ENCODE measurements around the gene LARGE1.

Gene LARGE1

GRCh38 chr22:33920197-33920540 is at the start of gene LARGE1:
Gene LARGE1, minus strand, starts transcription at chr22:33920476.
- in situ Hi-C loops (cut with MboI; ENCODE audit: low sequenced_read_pairs), result no loop called here

- in situ Hi-C loops (cut with MboI; ENCODE audit: low sequenced_read_pairs), result no loop called here
Observed at GRCh38 chr22:33969045-33969444, 48.8 kb upstream of the LARGE1 start.

- in situ Hi-C loops (cut with MboI; ENCODE audit: low sequenced_read_pairs), result no loop called here
Observed at GRCh38 chr22:33964121-33964520, 43.8 kb upstream of the LARGE1 start.

- in situ Hi-C loops (cut with MboI; ENCODE audit: low sequenced_read_pairs), result no loop called here
Observed at GRCh38 chr22:33962409-33962808, 42.1 kb upstream of the LARGE1 start.

GRCh38 chr22:33958741-33959140 is 38.5 kb upstream of the LARGE1 start:
- in situ Hi-C loops (cut with MboI; ENCODE audit: low sequenced_read_pairs), result no loop called here

- in situ Hi-C loops (cut with MboI; ENCODE audit: low sequenced_read_pairs), result no loop called here
Observed at GRCh38 chr22:33957086-33957485, 36.8 kb upstream of the LARGE1 start.

GRCh38 chr22:33952776-33953175 is 32.5 kb upstream of the LARGE1 start:
- in situ Hi-C loops (cut with MboI; ENCODE audit: low sequenced_read_pairs), result no loop called here

- in situ Hi-C loops (cut with MboI; ENCODE audit: low sequenced_read_pairs), result no loop called here
Observed at GRCh38 chr22:33940741-33941140, 20.5 kb upstream of the LARGE1 start.

DNA sequence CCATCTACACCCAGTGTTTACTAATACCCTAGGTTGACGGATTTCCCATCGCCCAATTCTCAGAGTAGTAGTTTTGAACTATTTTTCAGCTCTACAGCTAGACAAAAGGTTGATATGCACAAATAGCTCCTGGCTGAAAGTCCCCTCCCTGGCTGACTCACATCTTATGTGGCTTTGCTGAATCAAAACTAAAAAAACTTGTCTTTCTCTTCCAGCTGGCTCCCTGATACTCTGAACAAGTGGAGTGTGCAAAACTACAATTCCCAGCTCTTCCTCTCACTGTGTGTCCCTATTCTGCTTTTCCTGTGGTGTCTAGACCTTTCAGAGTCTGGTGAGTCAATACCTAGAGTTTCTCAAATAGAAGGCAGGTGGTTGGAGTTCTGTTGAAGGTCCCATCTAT is 12.7 kb upstream of the LARGE1 start:
- in situ Hi-C loops (cut with MboI; ENCODE audit: low sequenced_read_pairs), result no loop called here

GRCh38 chr22:33931406-33931805 is 11.1 kb upstream of the LARGE1 start:
- in situ Hi-C loops (cut with MboI; ENCODE audit: low sequenced_read_pairs), result no loop called here

- in situ Hi-C loops (cut with MboI; ENCODE audit: low sequenced_read_pairs), result no loop called here
Observed at GRCh38 chr22:33927752-33928151, 7.5 kb upstream of the LARGE1 start.

GRCh38 chr22:33925194-33925593 is 4.9 kb upstream of the LARGE1 start:
- in situ Hi-C loops (cut with MboI; ENCODE audit: low sequenced_read_pairs), result no loop called here

DNA sequence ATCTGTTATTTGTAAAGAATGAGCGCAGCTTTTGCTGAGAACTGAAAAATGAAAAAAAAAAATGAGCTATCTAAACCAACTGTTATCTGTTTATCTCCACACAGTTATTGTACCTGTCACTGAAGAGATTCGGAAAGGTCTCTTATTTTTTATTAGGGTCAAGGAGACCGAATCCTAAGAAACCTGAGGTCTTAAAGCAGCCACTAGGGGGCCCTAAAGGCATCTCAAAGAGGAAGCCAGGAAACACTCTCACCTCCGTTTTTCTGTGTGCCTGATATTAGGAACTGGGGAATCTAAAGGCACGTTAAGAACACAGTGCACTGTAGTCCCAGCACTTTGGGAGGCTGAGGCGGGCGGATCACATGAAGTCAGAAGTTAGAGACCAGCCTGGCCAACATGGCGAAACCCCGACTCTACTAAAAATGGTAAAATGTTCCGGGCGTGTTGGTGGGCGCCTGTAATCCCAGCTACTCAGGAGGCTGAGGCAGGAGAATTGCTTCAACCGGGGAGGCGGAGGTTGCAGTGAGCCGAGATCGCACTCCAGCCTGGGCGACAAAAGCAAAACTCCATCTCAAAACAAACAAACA is 3.5 kb upstream of the LARGE1 start:
- in situ Hi-C loops (cut with MboI; ENCODE audit: low sequenced_read_pairs), result no loop called here

- in situ Hi-C loops (cut with MboI; ENCODE audit: low sequenced_read_pairs), result no loop called here
Observed at GRCh38 chr22:33923033-33923432, 2.8 kb upstream of the LARGE1 start.

- in situ Hi-C loops (cut with MboI; ENCODE audit: low sequenced_read_pairs), result no loop called here
Observed at GRCh38 chr22:33922349-33922681, 2.0 kb upstream of the LARGE1 start.

- in situ Hi-C loops (cut with MboI; ENCODE audit: low sequenced_read_pairs), result no loop called here
Observed at GRCh38 chr22:33921525-33922348, 1.5 kb upstream of the LARGE1 start.

GRCh38 chr22:33920927-33921524 is 750 bp upstream of the LARGE1 start:
- in situ Hi-C loops (cut with MboI; ENCODE audit: low sequenced_read_pairs), result no loop called here

GRCh38 chr22:33919391-33920196 is 682 bp downstream of the LARGE1 start:
- in situ Hi-C loops (cut with MboI; ENCODE audit: low sequenced_read_pairs), result no loop called here

GRCh38 chr22:33918676-33919365 is 1.5 kb downstream of the LARGE1 start:
- in situ Hi-C loops (cut with MboI; ENCODE audit: low sequenced_read_pairs), result no loop called here

- in situ Hi-C loops (cut with MboI; ENCODE audit: low sequenced_read_pairs), result no loop called here
Observed at GRCh38 chr22:33917744-33918406, 2.4 kb downstream of the LARGE1 start.
